Measurements from ENCODE around the gene PRKCE.
"Not testable (repeated sequence)": the region's sequence is repeated elsewhere in the genome, so short reads cannot be mapped to it uniquely, and the experiment has no call there.

Gene PRKCE

GRCh38 chr2:45672138-45672537 lies 20.7 kb downstream of the PRKCE start:
- DNase-seq = no peak

GRCh38 chr2:45674035-45674816 lies 22.8 kb downstream of the PRKCE start:
- DNase-seq = no peak

GRCh38 chr2:45675263-45675812 lies 23.9 kb downstream of the PRKCE start:
- DNase-seq = no peak

GRCh38 chr2:45676088-45676487 lies 24.6 kb downstream of the PRKCE start:
- no peak for DNase-seq

GRCh38 chr2:45678791-45679348 lies 27.4 kb downstream of the PRKCE start:
- no peak for DNase-seq

GRCh38 chr2:45680351-45680967 lies 29.0 kb downstream of the PRKCE start:
- no peak for DNase-seq

- DNase-seq = no peak
Observed at GRCh38 chr2:45681675-45682074, 30.2 kb downstream of the PRKCE start.

- DNase-seq = no peak
Observed at GRCh38 chr2:45683292-45683691, 31.8 kb downstream of the PRKCE start.

- DNase-seq = no peak
Observed at GRCh38 chr2:45684756-45685155, 33.3 kb downstream of the PRKCE start.

- DNase-seq = no peak
Observed at GRCh38 chr2:45685260-45685659, 33.8 kb downstream of the PRKCE start.

- no peak for DNase-seq
Observed at GRCh38 chr2:45687964-45688363, 36.5 kb downstream of the PRKCE start.

- DNase-seq = no peak
Observed at GRCh38 chr2:45688479-45689298, 37.2 kb downstream of the PRKCE start.

- no peak for DNase-seq
Observed at GRCh38 chr2:45690231-45690630, 38.8 kb downstream of the PRKCE start.

- no peak for DNase-seq
Observed at GRCh38 chr2:45691171-45691999, 39.9 kb downstream of the PRKCE start.

- DNase-seq = no peak
Observed at GRCh38 chr2:45692566-45692965, 41.1 kb downstream of the PRKCE start.

- DNase-seq = not testable (repeated sequence)
Observed at GRCh38 chr2:45695480-45696007, 44.1 kb downstream of the PRKCE start.

- DNase-seq = no peak
Observed at GRCh38 chr2:45696708-45697107, 45.2 kb downstream of the PRKCE start.

GRCh38 chr2:45697190-45697589 lies 45.7 kb downstream of the PRKCE start:
- no peak for DNase-seq

GRCh38 chr2:45698554-45698953 lies 47.1 kb downstream of the PRKCE start:
- DNase-seq = no peak

- no peak for DNase-seq
Observed at GRCh38 chr2:45699032-45699658, 47.7 kb downstream of the PRKCE start.

GRCh38 chr2:45700407-45701013 lies 49.0 kb downstream of the PRKCE start:
- no peak for DNase-seq

All from CD4-positive, alpha-beta T cell treated with Interleukin-15 for 1 hour (primary cell).